ENCODE measurements around the gene ABCB11. TPM values are rescaled to one million over a fixed set of nuclear protein-coding genes. Genes with fewer than 3 reads are reported as not detected.
"Not testable (repeated sequence)": the region's sequence is repeated elsewhere in the genome, so short reads cannot be mapped to it uniquely, and the experiment has no call there.

ABCB11 gene
- total RNA-seq, 2 experiments from 2014 or later = 0.28 TPM; not detected in 1

DNA sequence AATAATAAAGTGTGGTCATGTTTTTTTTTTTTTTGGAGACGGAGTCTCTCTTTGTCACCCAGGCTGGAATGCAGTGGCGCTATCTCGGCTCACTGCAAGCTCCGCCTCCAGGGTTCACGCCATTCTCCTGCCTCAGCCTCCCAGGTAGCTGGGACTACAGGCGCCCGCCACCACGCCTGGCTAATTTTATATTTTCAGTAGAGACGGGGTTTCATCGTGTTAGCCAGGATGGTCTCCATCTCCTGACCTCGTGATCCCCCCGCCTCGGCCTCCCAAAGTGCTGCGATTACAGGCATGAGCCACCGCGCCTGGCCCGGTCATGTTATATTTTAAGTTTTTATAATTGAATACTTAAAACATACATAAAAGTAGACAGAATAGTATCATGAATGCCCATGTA lies 33.1 kb upstream of the ABCB11 start:
- POLR2A ChIA-PET; DNase-seq; H3K27ac Mint-ChIP-seq; H3K4me3 Mint-ChIP-seq; ATAC-seq (ENCODE audit: low read depth); H3K4me1 Mint-ChIP-seq; H3K9me3 Mint-ChIP-seq; H3K36me3 Mint-ChIP-seq: not testable (repeated sequence)
- peaks cover 18% of the 10 kb centered on the region for H3K27me3 Mint-ChIP-seq

DNA sequence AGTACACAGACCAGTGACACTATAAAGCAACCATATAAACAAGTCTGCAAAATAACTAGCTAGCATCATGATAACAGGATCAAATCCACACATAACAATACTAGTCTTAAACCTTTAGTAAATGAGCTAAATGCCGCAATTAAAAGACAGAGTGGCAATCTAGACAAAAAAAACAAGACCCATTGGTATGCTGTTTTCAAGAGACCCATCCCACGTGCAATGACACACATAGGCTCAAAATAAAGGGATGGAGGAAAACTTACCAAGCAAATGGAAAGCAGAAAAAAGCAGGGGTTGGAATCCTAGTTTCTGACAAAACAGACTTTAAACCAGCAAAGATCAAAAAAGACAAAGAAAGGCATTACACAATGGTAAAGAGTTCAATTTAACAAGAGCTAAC lies 23.5 kb upstream of the ABCB11 start:
- ATAC-seq (ENCODE audit: low read depth); H3K36me3 Mint-ChIP-seq; DNase-seq; H3K4me3 Mint-ChIP-seq; POLR2A ChIA-PET; H3K27ac Mint-ChIP-seq; H3K4me1 Mint-ChIP-seq: not testable (repeated sequence)
- Mint-ChIP-seq H3K27me3 (peaks cover 11% of the 10 kb centered on the region), H3K9me3 (peaks cover 16% of the 10 kb centered on the region)

DNA sequence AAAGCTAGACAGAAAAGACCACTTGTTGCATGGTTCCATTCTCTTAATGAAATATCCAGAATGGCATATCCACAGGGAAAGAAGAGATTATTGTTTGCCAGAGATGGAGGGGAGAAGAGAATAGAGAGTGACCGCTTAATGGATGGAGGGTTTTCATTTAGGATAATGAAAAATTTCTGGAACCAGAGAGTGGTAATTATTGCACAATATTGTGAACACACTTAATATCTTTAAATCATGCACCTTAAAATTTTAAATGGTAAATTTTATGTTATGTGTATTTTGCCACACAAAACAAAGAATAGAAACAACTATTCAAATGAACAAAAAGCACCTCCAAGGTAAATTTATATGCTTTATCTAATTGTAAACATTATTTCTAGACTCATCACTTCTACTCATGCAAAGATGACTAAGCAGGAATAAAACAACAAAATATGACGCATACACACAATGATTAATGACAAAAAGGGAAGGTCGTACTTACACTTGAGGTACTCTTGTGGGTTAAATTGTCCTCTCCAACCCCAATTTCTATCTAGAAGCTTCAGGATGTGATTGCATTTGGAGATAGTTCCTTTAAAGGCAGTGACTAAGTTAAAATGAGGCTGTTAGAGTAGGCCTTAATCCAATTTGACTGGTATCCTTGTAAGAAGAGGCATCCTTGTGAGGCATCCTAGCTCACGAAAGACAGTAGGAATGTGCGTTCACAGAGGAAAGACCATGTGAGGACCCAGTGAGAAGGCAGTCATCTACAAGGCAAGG lies 19.5 kb upstream of the ABCB11 start:
- H3K9me3 Mint-ChIP-seq = peaks cover 7% of the 10 kb centered on the region
- no peak overlapping the region for H3K4me3 Mint-ChIP-seq
- H3K4me1 Mint-ChIP-seq = no peaks in the 10 kb centered on the region
- POLR2A ChIA-PET = no interaction called here
- peaks cover 10% of the 10 kb centered on the region for H3K27me3 Mint-ChIP-seq
- DNase-seq (no peak), ATAC-seq (ENCODE audit: low read depth) (no peak)
- no peak overlapping the region for H3K27ac Mint-ChIP-seq
- H3K36me3 Mint-ChIP-seq = peaks cover 4% of the 10 kb centered on the region

DNA sequence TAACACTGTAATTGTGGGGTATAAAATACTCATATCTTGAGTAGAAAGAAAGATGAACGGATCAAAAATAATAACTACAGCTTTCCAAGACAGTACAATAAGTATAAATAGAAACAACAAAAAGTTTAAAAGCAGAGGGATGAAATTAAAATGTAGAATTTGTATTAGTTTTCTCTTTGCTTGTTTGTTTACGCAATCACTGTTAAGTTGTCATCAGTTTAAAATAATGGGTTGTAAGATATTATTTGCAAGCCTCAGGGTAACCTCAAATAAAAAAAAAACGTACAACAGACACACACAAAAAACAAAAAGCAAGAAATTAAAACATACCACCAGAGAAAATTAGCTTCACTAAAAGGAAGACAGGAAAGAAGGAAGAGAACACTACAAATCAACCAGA lies 18.0 kb upstream of the ABCB11 start:
- no peak overlapping the region for H3K4me3 Mint-ChIP-seq
- peaks cover 3% of the 10 kb centered on the region for H3K9me3 Mint-ChIP-seq
- peaks cover 3% of the 10 kb centered on the region for H3K36me3 Mint-ChIP-seq
- peaks cover 11% of the 10 kb centered on the region for H3K27me3 Mint-ChIP-seq
- no peak for DNase-seq
- no peaks in the 10 kb centered on the region for H3K4me1 Mint-ChIP-seq
- no peak for ATAC-seq (ENCODE audit: low read depth)
- POLR2A ChIA-PET = no interaction called here
- H3K27ac Mint-ChIP-seq = no peak overlapping the region

DNA sequence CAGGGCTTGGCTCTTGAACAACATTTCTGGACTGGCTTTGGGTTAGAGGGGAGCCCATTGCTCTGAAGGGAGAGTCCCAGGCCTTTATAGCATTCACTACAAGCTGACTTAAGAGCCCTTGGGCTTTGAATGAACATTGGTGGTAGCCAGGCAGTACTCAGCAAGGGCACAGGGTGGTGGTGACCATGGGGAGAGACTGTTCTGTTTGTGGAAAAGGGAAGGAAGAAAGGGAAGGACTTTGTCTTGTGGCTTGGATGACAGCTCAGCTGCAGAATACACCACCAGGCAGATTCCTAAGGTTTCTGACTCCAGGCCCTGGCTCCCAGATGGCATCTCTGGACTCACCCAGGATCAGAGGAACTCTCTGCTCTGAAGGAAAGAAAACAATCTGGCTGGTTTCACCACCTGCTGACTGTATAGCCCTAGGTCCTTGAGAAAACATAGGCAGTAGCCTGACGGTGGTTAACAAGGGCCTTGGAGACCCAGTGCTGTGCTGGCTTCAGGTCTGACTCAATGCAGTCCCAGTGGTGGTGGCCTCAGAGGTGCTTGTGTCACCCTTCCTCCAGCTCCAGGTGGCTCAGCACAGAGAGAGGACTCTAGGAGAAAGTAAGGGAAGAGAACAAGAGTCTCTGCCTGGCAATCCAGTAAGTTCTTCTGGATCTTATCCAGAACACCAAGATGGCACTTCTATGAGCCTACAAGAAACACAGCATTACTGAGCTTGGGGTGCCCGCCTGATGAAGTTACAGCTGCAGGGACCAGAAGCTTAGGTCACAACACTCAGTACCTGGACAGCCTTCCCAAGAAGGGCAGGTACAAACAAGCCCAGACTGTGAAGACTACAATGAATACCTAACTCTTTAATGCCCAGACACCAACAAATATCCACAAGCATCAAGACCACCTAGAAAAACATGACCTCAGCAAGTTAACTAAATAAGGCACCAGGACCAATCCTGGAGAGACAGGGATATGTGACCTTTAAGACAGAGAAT lies 16.4 kb upstream of the ABCB11 start:
- DNase-seq (no peak), ATAC-seq (ENCODE audit: low read depth) (no peak)
- POLR2A ChIA-PET = interaction anchor here (0.6 kb wide), 1 partner anchor 31 kb away, joined by 8 read pairs; no protein-coding TSS in a partner anchor
- Mint-ChIP-seq H3K36me3 (peaks cover 9% of the 10 kb centered on the region), H3K4me1 (no peaks in the 10 kb centered on the region), H3K27ac (no peak overlapping the region), H3K27me3 (peaks cover 11% of the 10 kb centered on the region), H3K4me3 (no peak overlapping the region), H3K9me3 (peaks cover 12% of the 10 kb centered on the region)

DNA sequence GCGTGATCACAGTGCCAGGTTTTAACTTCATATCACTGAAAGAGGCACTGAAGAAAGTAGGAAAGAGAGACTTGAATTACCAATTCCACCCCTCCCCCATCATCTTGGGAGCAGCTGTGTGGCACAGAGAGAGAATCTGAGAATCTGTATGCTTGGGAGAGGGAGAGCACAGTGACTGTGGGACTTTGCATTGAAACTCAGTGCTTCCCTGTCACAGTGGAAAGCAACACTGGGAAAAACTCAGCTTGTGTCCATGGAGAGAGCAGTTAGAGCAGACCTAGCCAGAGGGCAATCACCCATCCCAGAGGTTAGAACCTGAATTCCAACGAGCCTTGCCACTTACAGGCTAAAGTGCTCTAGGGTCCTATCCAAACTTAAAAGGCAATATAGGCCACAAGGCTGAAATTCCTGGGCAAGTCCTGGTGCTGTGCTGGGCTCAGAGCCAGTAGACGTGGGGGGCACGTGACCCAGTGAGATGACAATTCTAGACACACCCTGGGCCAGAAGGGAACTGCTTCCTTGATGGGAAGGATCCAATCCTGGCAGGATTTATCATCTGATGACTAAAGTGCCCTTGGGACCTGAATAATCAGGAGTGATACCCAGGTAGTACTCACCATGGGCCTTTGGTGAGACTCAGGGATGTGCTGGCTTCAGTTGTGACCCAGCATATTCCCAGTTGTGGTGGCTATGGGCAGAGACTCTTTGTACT lies 15.5 kb upstream of the ABCB11 start:
- Mint-ChIP-seq H3K4me3 (no peak overlapping the region), H3K27me3 (peaks cover 11% of the 10 kb centered on the region), H3K9me3 (peaks cover 20% of the 10 kb centered on the region), H3K27ac (no peak overlapping the region), H3K36me3 (peaks cover 17% of the 10 kb centered on the region), H3K4me1 (no peaks in the 10 kb centered on the region)
- no peak for ATAC-seq (ENCODE audit: low read depth)
- DNase-seq = no peak
- POLR2A ChIA-PET = no interaction called here

DNA sequence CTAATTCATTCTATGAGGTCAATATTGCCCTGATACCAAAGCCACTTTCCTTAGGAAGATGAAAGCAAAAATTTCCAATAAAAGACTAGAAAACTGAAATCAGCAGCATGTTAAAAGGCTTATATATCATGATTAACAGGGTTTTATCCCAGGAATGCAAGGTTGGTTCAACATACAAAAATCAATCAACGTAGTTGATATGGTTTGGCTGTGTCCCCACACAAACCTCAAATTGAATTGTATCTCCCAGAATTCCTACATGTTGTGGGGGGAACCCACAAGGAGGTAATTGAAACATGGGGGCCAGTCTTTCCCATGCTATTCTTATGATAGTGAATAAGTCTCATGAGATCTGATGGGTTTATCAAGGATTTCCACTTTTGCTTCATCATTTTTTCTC lies 11.7 kb upstream of the ABCB11 start:
- H3K4me3 Mint-ChIP-seq = no peak overlapping the region
- DNase-seq (no peak), ATAC-seq (ENCODE audit: low read depth) (no peak)
- peaks cover 5% of the 10 kb centered on the region for H3K27me3 Mint-ChIP-seq
- no peak overlapping the region for H3K27ac Mint-ChIP-seq
- peaks cover 3% of the 10 kb centered on the region for H3K4me1 Mint-ChIP-seq
- peaks cover 20% of the 10 kb centered on the region for H3K9me3 Mint-ChIP-seq
- peaks cover 19% of the 10 kb centered on the region for H3K36me3 Mint-ChIP-seq
- POLR2A ChIA-PET = no interaction called here

DNA sequence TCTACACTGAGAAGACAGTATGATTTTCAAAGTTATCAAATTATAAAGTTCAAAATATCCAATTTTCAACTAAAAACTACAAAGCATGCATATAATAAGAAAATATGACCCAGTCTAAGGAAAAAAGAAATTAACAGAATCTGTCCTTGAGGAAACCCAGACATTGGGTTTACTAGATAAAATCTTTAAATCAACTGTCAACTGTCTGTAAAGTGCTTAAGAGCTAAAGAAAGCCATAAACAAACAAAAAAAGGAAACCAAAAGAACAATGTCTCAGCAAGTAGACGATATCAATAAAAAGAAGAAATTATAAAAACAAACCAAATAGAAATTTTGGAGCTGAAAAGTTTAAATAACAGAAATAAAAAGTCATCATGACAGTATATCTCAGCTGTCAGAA lies 10.5 kb upstream of the ABCB11 start:
- Mint-ChIP-seq H3K9me3 (peaks cover 20% of the 10 kb centered on the region), H3K4me1 (peaks cover 3% of the 10 kb centered on the region), H3K27me3 (peaks cover 5% of the 10 kb centered on the region), H3K4me3 (no peak overlapping the region), H3K36me3 (peaks cover 19% of the 10 kb centered on the region), H3K27ac (no peak overlapping the region)
- no peak for DNase-seq
- no peak for ATAC-seq (ENCODE audit: low read depth)
- POLR2A ChIA-PET = no interaction called here

DNA sequence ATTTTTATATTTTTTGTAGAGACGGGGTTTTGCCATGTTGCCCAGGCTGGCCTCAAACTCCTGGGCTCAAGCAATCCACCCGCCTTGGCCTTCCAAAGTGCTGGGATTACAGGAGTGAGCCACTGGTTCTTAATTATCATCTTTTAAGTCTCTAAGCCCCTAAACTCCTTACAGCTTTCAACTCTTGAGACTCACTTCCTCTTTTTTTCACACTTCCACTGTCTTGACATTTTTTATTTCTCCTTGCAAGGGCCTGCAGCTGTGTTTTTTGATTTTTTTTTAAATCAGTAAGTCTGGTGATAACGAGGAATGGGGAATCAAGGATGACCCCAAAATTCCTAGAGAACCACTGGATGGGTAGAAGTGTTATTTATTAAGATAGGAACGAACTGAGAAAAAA lies 8.6 kb upstream of the ABCB11 start:
- Mint-ChIP-seq H3K9me3 (peaks cover 19% of the 10 kb centered on the region), H3K4me3 (no peak overlapping the region), H3K4me1 (peaks cover 3% of the 10 kb centered on the region), H3K36me3 (peaks cover 20% of the 10 kb centered on the region), H3K27ac (no peak overlapping the region), H3K27me3 (no peaks in the 10 kb centered on the region)
- DNase-seq (no peak), ATAC-seq (ENCODE audit: low read depth) (no peak)
- POLR2A ChIA-PET = no interaction called here

DNA sequence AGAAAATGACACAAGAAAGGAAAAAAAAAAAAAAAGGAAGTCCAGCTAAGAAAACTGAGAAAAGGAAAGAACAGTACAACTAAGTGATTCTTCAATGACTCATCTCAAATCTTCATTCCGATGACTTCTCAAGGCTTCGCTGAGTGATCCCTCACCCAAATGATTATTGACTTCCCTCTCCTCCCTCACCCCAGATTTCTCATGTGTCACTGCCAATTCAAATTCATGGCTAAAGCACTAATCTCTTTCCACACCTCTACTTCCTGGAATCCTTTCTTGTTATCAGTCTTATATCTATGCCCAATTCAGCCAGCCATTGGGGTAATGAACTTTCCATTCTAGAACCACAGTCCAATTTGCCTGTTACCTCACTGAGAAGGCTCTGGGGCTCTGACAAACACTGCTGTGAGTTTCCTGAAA lies 7.2 kb upstream of the ABCB11 start:
- H3K27ac Mint-ChIP-seq = no peak overlapping the region
- H3K27me3 Mint-ChIP-seq = no peaks in the 10 kb centered on the region
- peaks cover 3% of the 10 kb centered on the region for H3K4me1 Mint-ChIP-seq
- no peak overlapping the region for H3K4me3 Mint-ChIP-seq
- ATAC-seq (ENCODE audit: low read depth) (no peak), DNase-seq (no peak)
- H3K9me3 Mint-ChIP-seq = peaks cover 13% of the 10 kb centered on the region
- H3K36me3 Mint-ChIP-seq = peaks cover 14% of the 10 kb centered on the region
- POLR2A ChIA-PET = no interaction called here

DNA sequence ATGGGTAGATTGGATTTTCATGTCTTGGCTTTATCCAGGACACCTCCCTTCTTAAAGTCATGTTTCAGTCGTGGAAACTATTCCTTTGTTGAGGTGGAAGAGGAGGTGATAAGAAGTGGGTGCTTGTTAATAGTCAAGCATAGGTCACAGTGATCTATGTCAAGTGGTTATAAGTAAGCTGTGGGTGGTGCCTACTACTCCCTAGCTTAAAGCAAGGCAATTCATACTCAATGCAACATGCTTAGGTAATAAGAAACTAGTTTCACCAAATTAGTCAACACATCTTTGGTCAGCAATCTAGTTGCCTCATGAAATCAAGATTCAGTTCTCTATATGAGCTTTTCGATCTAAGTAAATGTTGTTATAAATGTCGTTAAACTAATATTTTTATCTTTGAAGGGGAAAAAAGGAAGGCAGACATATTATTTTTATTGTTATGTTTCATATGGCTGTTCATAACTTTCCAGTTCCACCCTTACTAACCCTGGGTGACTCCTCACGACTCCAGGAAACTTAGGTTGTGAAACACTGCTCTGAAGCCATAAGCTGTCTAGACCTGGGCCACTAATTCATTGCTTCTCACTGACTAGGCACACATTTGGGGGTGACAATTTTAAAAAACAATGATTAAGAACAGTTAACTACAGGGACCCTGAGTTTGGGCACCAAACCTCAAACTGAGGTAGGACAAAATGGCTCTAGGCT lies 5.8 kb upstream of the ABCB11 start:
- ATAC-seq (ENCODE audit: low read depth) = no peak
- Mint-ChIP-seq H3K27me3 (no peaks in the 10 kb centered on the region), H3K4me1 (peaks cover 3% of the 10 kb centered on the region), H3K27ac (no peak overlapping the region), H3K4me3 (no peak overlapping the region), H3K36me3 (peaks cover 6% of the 10 kb centered on the region), H3K9me3 (peaks cover 5% of the 10 kb centered on the region)
- POLR2A ChIA-PET = no interaction called here
- DNase-seq = no peak

DNA sequence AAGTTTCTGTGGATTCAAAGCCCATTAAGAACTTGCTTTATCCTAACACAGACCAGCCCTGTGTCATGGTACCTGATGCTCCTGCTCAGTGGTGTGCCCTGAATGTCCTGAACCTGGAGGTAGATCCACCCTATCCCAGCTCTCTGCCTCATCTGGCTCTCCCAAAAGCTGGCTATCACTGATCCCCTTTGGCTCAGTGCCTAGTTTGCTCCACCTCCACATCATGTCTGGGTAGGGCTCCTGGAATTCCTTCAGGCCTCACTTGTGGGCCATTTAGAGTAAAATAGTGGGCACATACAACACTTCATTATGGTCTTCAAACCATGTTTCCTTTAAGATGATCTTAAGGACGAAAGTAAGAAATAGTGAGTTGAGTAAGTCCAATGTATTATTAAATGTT lies 4.8 kb upstream of the ABCB11 start:
- Mint-ChIP-seq H3K27me3 (no peaks in the 10 kb centered on the region), H3K4me1 (peaks cover 3% of the 10 kb centered on the region), H3K4me3 (no peak overlapping the region), H3K9me3 (peaks cover 5% of the 10 kb centered on the region), H3K36me3 (peaks cover 3% of the 10 kb centered on the region), H3K27ac (no peak overlapping the region)
- POLR2A ChIA-PET = no interaction called here
- ATAC-seq (ENCODE audit: low read depth) (no peak), DNase-seq (no peak)

DNA sequence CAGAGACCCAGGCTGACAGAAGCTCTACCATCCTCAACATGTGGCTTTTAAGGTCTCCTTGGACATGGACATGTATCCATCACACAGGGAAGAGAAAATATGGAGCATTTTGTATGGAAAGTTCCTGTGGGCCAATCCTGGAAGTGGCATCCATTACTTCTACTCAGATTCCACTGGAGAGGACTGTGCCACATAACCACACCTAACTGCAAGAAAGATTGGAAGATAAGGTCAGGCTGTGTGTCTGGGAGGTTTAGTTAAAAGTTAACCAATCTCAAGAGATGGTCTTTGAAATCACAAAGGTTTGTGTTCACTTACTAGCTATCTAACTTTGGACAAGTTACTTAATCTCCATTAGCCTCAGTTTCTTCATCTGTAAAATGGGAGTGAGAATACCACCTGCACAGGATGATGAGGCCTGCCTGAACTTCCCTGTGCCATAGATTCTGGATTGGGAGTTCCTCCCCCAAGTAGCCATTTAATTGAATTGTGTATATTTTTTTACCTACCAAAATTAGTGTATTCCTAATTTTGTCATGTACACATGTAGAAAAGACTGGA lies 3.9 kb upstream of the ABCB11 start:
- ATAC-seq (ENCODE audit: low read depth) = no peak
- H3K27ac Mint-ChIP-seq = no peak overlapping the region
- no peak overlapping the region for H3K4me3 Mint-ChIP-seq
- H3K9me3 Mint-ChIP-seq = peaks cover 5% of the 10 kb centered on the region
- H3K36me3 Mint-ChIP-seq = peaks cover 3% of the 10 kb centered on the region
- H3K27me3 Mint-ChIP-seq = no peaks in the 10 kb centered on the region
- peaks cover 3% of the 10 kb centered on the region for H3K4me1 Mint-ChIP-seq
- POLR2A ChIA-PET = no interaction called here
- DNase-seq = no peak
